ENCODE data around the gene EIF6. TPM values are rescaled to one million over a fixed set of nuclear protein-coding genes. Genes with fewer than 3 reads are reported as not detected.

Gene EIF6
- total and polyA plus RNA-seq, 2 donors (not counting 1 experiment from before 2014, with no cell fraction given) = 74.1 to 81.2 TPM

DNA sequence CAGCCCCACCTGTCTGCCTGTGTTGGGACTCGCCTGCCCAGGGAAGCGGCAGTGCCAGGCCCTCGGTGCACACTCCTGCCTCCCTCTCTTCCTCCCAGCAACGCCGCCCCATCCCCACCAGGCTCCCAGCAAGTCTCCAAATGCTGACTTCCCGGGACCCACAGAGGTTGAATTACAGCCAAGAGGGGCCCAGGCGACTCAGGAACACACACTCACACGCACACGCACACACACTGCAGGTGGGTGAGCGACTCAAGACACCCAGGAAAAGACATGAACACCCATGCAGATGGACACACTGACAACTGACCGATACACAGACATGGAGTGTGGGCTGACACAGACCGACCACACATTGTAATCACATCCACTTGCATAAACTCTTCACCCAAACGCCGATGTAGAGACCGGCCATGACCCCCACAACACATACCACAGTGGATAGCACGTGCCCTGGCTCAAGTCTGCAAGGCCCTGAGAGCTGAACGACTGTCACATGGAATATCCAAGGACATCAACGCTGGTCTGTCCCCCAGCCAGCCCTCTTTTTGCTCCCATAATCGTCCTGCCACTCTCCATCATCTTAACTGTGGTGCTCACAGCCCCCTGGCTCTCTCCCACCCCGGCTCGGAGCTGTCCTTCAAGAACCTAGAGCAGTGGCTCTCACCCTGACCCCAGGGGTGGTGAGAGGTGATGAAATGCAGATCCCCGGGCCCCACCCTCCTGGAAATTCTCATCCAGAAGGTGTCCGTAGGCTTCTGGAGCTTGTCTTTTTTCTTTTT lies 8.1 kb upstream of the EIF6 start:
- WGBS (ENCODE audit: insufficient coverage) = 94% methylated on average over 21 of the region's 23 CpGs
- TF ChIP-seq EZH2 (IDR thresholded peaks at IDR 0.05; ENCODE audit: borderline replicate concordance, insufficient read depth, low read depth, low read length, poor library complexity, severe bottlenecking) = no peak
- TF ChIP-seq, protein P1, sequence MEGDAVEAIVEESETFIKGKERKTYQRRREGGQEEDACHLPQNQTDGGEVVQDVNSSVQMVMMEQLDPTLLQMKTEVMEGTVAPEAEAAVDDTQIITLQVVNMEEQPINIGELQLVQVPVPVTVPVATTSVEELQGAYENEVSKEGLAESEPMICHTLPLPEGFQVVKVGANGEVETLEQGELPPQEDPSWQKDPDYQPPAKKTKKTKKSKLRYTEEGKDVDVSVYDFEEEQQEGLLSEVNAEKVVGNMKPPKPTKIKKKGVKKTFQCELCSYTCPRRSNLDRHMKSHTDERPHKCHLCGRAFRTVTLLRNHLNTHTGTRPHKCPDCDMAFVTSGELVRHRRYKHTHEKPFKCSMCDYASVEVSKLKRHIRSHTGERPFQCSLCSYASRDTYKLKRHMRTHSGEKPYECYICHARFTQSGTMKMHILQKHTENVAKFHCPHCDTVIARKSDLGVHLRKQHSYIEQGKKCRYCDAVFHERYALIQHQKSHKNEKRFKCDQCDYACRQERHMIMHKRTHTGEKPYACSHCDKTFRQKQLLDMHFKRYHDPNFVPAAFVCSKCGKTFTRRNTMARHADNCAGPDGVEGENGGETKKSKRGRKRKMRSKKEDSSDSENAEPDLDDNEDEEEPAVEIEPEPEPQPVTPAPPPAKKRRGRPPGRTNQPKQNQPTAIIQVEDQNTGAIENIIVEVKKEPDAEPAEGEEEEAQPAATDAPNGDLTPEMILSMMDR (IDR thresholded peaks at IDR 0.05) = no peak
- no peak overlapping the region for H3K27ac Mint-ChIP-seq

More for the DNA sequence above, 8.1 kb upstream of the EIF6 start:
- ChIA-PET CTCF (interaction anchor here (2.5 kb wide), 1 partner anchor 11 kb away, joined by 6 read pairs; no protein-coding TSS in a partner anchor), POLR2A (no interaction called here)
- no peaks in the 10 kb centered on the region for H3K36me3 ChIP-seq (replicated peaks in 1 of 2; ENCODE audit: control extremely low read depth in 1 of 2, control insufficient read depth in 1 of 2, extremely low read depth in 1 of 2, insufficient read depth in 2 of 2, low read length in 1 of 2)
- no peak overlapping the region for H3K9ac ChIP-seq (ENCODE audit: low read length)
- H4K20me1 ChIP-seq (ENCODE audit: control insufficient read depth, insufficient read depth, low read length, poor library complexity, severe bottlenecking) = no peaks in the 10 kb centered on the region
- peaks cover 24% of the 10 kb centered on the region for H3K27me3 Mint-ChIP-seq
- no peak overlapping the region for H3K4me2 ChIP-seq (replicated peaks; ENCODE audit: low read depth, low read length, poor library complexity, severe bottlenecking)
- H3K9me3 ChIP-seq (ENCODE audit: control extremely low read depth in 1 of 3, control insufficient read depth in 2 of 3, insufficient read depth in 1 of 3, low read length in 2 of 3) = no peaks in the 10 kb centered on the region
- H3K4me1 Mint-ChIP-seq = no peaks in the 10 kb centered on the region
- no peak overlapping the region for H2AFZ ChIP-seq (ENCODE audit: insufficient read depth, low read depth, low read length, poor library complexity, severe bottlenecking)
- no peak overlapping the region for H3K4me3 Mint-ChIP-seq
- no peak overlapping the region for H3K27ac ChIP-seq (ENCODE audit: low read length in 2 of 2)
- H3K4me1 ChIP-seq (ENCODE audit: control insufficient read depth in 2 of 2, insufficient read depth in 2 of 2, low read length in 2 of 2) = no peaks in the 10 kb centered on the region
- DNase-seq = no peak
- H3K4me3 ChIP-seq (ENCODE audit: control extremely low read depth in 1 of 5, extremely low read depth in 1 of 5, insufficient read depth in 1 of 5, low read depth in 2 of 5, low read length in 4 of 5) = no peak overlapping the region
- H3K27me3 ChIP-seq (replicated peaks in 1 of 4; ENCODE audit: control extremely low read depth in 1 of 4, control insufficient read depth in 3 of 4, insufficient read depth in 4 of 4, low read length in 3 of 4) = peaks cover 0 to 12% (median 3%) of the 10 kb centered on the region in 4 experiments
- intact Hi-C loops (cut with micrococcal nuclease) = no loop called here
- no peaks in the 10 kb centered on the region for H3K9me3 Mint-ChIP-seq (ENCODE audit: insufficient read depth)
- no peaks in the 10 kb centered on the region for H3K79me2 ChIP-seq (ENCODE audit: control insufficient read depth, insufficient read depth, low read length)
- no peak for ATAC-seq (ENCODE audit: low read depth)

Data from B cell (primary cell).